ENCODE data around the gene MDFI. TPM values are rescaled to one million over a fixed set of nuclear protein-coding genes. Genes with fewer than 3 reads are reported as not detected.

MDFI gene
- total and polyA plus RNA-seq, 2 experiments from 2014 or later: not detected

DNA sequence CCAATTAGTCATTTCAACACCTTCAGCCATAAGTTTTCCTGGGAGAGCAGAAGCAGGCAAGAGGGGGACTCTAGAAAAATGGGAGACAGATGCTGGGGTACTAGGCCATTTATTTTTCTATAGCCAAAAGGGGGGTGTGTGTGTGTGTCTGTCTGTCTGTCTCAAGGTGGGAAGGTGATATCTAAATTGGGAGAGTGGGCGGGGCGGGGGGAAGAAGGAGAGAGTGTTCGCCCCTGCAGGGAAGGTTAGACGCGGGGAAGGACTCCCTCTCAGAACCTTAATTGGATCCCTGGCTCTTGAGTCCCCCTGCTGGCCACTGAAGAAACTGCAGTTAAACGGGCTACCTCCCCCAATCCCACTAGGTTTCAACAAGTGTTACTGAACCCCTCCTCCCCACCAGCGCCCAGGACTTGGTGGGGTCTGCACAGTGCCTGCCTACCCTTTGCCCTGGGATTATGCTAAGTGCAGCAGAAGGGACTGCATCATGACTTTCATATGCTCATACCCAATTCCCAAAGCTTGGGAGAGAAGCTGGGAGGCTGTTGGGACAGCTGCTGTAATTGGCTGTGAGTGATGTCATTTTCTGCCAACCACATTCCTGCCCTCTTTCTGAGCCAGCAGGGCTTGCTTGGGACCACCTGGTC, 46.3 kb upstream of the MDFI start:
- in situ Hi-C loops (cut with MboI): loop anchor here (25.0 kb wide), 1 partner anchor 180 kb away; no protein-coding TSS in a partner anchor
- H3K9me2 ChIP-seq (ENCODE audit: insufficient read depth): no peaks in the 10 kb centered on the region
- peak; percentile 55 for DNase-seq
- no peak overlapping the region for H3K27ac ChIP-seq
- TF ChIP-seq EZH2phosphoT487 (IDR thresholded peaks at IDR 0.05; ENCODE audit: insufficient read depth, low read depth) (no peak), EZH2 (IDR thresholded peaks at IDR 0.05; ENCODE audit: insufficient read depth, poor library complexity, severe bottlenecking) (no peak)
- no peaks in the 10 kb centered on the region for H3K9me3 ChIP-seq (ENCODE audit: low read depth)
- H3K4me1 ChIP-seq (ENCODE audit: insufficient read depth): peaks cover 12% of the 10 kb centered on the region
- H3K27me3 ChIP-seq (replicated peaks; ENCODE audit: insufficient read depth): no peaks in the 10 kb centered on the region
- WGBS, 2 experiments (ENCODE audit: low coverage in 1 of 2, low lambda C conversion rate in 2 of 2, missing lambda C conversion rate in 2 of 2): 4 to 10% methylated on average over 5 to 7 of the region's 7 CpGs
- H3K4me2 ChIP-seq (ENCODE audit: unreplicated experiment): no peak overlapping the region
- no peaks in the 10 kb centered on the region for H3K36me3 ChIP-seq (ENCODE audit: low read depth)
- H2AFZ ChIP-seq: no peak overlapping the region
- H3F3A ChIP-seq (ENCODE audit: insufficient read depth): peaks cover 9% of the 10 kb centered on the region
- no peak overlapping the region for H3K9ac ChIP-seq
- H3K79me2 ChIP-seq (ENCODE audit: insufficient read depth): no peaks in the 10 kb centered on the region
- no peak overlapping the region for H3K4me3 ChIP-seq
- H4K20me1 ChIP-seq (ENCODE audit: insufficient read depth): no peaks in the 10 kb centered on the region

DNA sequence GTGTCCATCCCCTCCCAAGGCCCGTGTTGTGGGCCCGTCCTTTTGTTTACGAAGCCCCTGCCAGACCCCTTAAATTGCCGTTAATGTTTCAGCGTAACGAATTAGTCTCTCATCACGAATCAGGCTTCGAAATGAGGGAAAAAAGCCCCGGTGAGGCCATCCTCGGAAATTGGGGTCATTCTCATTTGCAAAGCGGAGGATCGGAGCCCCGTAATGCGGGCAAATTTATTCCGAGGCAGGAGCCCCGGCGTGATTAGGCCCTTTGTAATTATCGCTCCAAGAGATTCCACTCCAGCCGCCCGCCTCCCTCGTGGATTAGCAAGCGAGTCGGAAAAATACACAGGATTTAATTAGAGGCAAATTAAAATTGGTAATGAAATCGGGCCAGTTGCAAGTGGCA, 44.9 kb upstream of the MDFI start:
- H3K4me3 ChIP-seq: no peak overlapping the region
- no peaks in the 10 kb centered on the region for H3K36me3 ChIP-seq (ENCODE audit: low read depth)
- WGBS, 2 experiments (ENCODE audit: low coverage in 1 of 2, low lambda C conversion rate in 2 of 2, missing lambda C conversion rate in 2 of 2): 96% methylated on average over 24 of the region's 24 CpGs
- H3K9me2 ChIP-seq (ENCODE audit: insufficient read depth): no peaks in the 10 kb centered on the region
- H2AFZ ChIP-seq: no peak overlapping the region
- H3K9me3 ChIP-seq (ENCODE audit: low read depth): no peaks in the 10 kb centered on the region
- no peaks in the 10 kb centered on the region for H4K20me1 ChIP-seq (ENCODE audit: insufficient read depth)
- peaks cover 12% of the 10 kb centered on the region for H3K4me1 ChIP-seq (ENCODE audit: insufficient read depth)
- no peaks in the 10 kb centered on the region for H3K79me2 ChIP-seq (ENCODE audit: insufficient read depth)
- H3K27ac ChIP-seq: no peak overlapping the region
- H3F3A ChIP-seq (ENCODE audit: insufficient read depth): peaks cover 9% of the 10 kb centered on the region
- no peaks in the 10 kb centered on the region for H3K27me3 ChIP-seq (replicated peaks; ENCODE audit: insufficient read depth)
- DNase-seq: no peak
- H3K4me2 ChIP-seq (ENCODE audit: unreplicated experiment): no peak overlapping the region
- H3K9ac ChIP-seq: no peak overlapping the region
- TF ChIP-seq EZH2 (IDR thresholded peaks at IDR 0.05; ENCODE audit: insufficient read depth, poor library complexity, severe bottlenecking) (no peak), EZH2phosphoT487 (IDR thresholded peaks at IDR 0.05; ENCODE audit: insufficient read depth, low read depth) (no peak)
- in situ Hi-C loops (cut with MboI): loop anchor here (25.0 kb wide), 1 partner anchor 181 kb away; no protein-coding TSS in a partner anchor

DNA sequence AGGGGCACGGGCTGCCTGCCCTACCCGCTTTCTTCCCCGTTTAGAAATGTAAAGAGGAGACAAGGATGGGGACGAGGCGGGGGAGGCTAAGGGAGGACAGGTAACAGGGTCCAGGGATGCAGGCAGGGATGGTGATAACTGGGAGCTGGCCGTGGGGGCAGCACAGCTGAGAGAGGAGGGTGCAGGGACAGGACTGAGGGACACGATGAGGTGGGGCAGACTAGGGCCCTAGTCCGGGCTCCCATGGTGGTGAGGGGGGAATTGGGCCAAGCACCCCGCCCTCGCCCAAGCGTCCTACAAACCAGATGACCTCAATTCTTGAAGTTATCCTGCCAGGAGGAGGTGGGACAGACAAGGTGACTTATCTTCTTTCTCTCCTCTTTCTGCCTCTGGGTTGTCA, 44.4 kb upstream of the MDFI start:
- H2AFZ ChIP-seq: no peak overlapping the region
- no peak overlapping the region for H3K4me3 ChIP-seq
- 79 to 80% methylated on average over 11 of the region's 11 CpGs for WGBS, 2 experiments (ENCODE audit: low coverage in 1 of 2, low lambda C conversion rate in 2 of 2, missing lambda C conversion rate in 2 of 2)
- H3K79me2 ChIP-seq (ENCODE audit: insufficient read depth): no peaks in the 10 kb centered on the region
- H3K4me1 ChIP-seq (ENCODE audit: insufficient read depth): peaks cover 12% of the 10 kb centered on the region
- in situ Hi-C loops (cut with MboI): loop anchor here (25.0 kb wide), 1 partner anchor 182 kb away; no protein-coding TSS in a partner anchor
- no peaks in the 10 kb centered on the region for H3K9me3 ChIP-seq (ENCODE audit: low read depth)
- no peaks in the 10 kb centered on the region for H3K9me2 ChIP-seq (ENCODE audit: insufficient read depth)
- no peak overlapping the region for H3K9ac ChIP-seq
- peaks cover 9% of the 10 kb centered on the region for H3F3A ChIP-seq (ENCODE audit: insufficient read depth)
- no peaks in the 10 kb centered on the region for H3K27me3 ChIP-seq (replicated peaks; ENCODE audit: insufficient read depth)
- no peak for TF ChIP-seq EZH2 (IDR thresholded peaks at IDR 0.05; ENCODE audit: insufficient read depth, poor library complexity, severe bottlenecking)
- no peak for TF ChIP-seq EZH2phosphoT487 (IDR thresholded peaks at IDR 0.05; ENCODE audit: insufficient read depth, low read depth)
- DNase-seq: no peak
- no peak overlapping the region for H3K4me2 ChIP-seq (ENCODE audit: unreplicated experiment)
- peak overlapping the region; percentile 31 for H3K27ac ChIP-seq
- H3K36me3 ChIP-seq (ENCODE audit: low read depth): no peaks in the 10 kb centered on the region
- H4K20me1 ChIP-seq (ENCODE audit: insufficient read depth): no peaks in the 10 kb centered on the region

DNA sequence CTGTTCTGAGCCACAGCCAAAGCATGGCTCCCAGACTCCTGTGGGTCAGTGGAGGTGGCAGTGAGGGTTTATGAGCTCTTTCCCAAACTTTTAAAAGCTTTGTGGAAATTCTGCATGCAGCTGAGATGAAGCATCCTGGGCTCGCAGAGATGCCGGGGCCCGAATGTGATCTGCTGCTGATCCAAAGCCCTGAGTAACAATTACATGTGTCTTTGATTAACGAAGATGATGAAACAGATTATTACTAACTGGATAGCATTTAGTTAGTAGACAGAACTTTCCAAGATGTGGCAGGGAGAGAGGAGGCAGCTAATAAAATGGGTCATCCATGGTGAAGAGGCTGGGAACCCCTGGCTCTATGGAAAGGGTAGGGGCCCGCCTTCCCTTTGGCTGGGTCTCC, 43.9 kb upstream of the MDFI start:
- 1 to 5% methylated on average over 5 of the region's 5 CpGs for WGBS, 2 experiments (ENCODE audit: low coverage in 1 of 2, low lambda C conversion rate in 2 of 2, missing lambda C conversion rate in 2 of 2)
- TF ChIP-seq EZH2 (IDR thresholded peaks at IDR 0.05; ENCODE audit: insufficient read depth, poor library complexity, severe bottlenecking) (no peak), EZH2phosphoT487 (IDR thresholded peaks at IDR 0.05; ENCODE audit: insufficient read depth, low read depth) (no peak)
- no peaks in the 10 kb centered on the region for H3K9me3 ChIP-seq (ENCODE audit: low read depth)

More for the DNA sequence above, 43.9 kb upstream of the MDFI start:
- no peaks in the 10 kb centered on the region for H3K36me3 ChIP-seq (ENCODE audit: low read depth)
- H3K27me3 ChIP-seq (replicated peaks; ENCODE audit: insufficient read depth): no peaks in the 10 kb centered on the region
- H3K9ac ChIP-seq: peak overlapping the region; percentile 16; the same call in 1 of the 2 replicates
- peak overlapping the region; percentile 31 for H3K27ac ChIP-seq
- no peaks in the 10 kb centered on the region for H4K20me1 ChIP-seq (ENCODE audit: insufficient read depth)
- peak; percentile 89 for DNase-seq
- H3K79me2 ChIP-seq (ENCODE audit: insufficient read depth): no peaks in the 10 kb centered on the region
- no peak overlapping the region for H2AFZ ChIP-seq
- H3K4me2 ChIP-seq (ENCODE audit: unreplicated experiment): no peak overlapping the region
- H3K4me3 ChIP-seq: no peak overlapping the region
- no peaks in the 10 kb centered on the region for H3K9me2 ChIP-seq (ENCODE audit: insufficient read depth)
- in situ Hi-C loops (cut with MboI): loop anchor here (25.0 kb wide), 1 partner anchor 182 kb away; no protein-coding TSS in a partner anchor
- peaks cover 12% of the 10 kb centered on the region for H3K4me1 ChIP-seq (ENCODE audit: insufficient read depth)
- peaks cover 9% of the 10 kb centered on the region for H3F3A ChIP-seq (ENCODE audit: insufficient read depth)
